Left kidney (tissue), 2 donors: ENCODE data around the gene TGFA. TPM values are rescaled to one million over a fixed set of nuclear protein-coding genes. Genes with fewer than 3 reads are reported as not detected.

ENCODE experiments used
- DNase-seq: peaks from one replicate; pipeline ENCODE4 v3.0.0-alpha.2; 2013
- polyA plus RNA-seq: library from polyadenylated mRNA; unstranded; fragments of 120-200 nt; gene quantifications from one replicate; pipeline ENCODE4 v1.2.1, GENCODE V29; 2013; ENCODE audit not compliant: insufficient read length

Gene TGFA
- polyA plus RNA-seq, 1 donor = 19.4 TPM

DNA sequence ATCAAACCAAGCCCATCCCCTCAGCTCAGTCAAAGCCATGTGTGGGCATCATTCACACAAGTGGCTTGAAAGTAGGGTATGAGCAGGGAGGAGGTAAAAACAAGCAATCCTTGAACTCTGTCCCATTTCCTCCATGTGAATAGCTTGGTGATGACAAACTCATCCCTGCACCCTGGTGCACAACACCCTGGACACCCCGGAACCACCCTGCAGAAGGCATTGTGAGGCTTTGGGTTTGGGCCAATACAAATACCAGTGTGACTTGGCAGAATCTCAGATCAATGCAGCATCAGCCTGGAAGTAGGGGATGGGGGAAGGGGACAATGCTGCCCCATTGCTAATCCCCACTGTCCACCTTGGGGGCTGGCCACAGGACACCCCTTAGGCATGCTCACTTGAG is 28.6 kb downstream of the TGFA start:
- DNase-seq = no peak

DNA sequence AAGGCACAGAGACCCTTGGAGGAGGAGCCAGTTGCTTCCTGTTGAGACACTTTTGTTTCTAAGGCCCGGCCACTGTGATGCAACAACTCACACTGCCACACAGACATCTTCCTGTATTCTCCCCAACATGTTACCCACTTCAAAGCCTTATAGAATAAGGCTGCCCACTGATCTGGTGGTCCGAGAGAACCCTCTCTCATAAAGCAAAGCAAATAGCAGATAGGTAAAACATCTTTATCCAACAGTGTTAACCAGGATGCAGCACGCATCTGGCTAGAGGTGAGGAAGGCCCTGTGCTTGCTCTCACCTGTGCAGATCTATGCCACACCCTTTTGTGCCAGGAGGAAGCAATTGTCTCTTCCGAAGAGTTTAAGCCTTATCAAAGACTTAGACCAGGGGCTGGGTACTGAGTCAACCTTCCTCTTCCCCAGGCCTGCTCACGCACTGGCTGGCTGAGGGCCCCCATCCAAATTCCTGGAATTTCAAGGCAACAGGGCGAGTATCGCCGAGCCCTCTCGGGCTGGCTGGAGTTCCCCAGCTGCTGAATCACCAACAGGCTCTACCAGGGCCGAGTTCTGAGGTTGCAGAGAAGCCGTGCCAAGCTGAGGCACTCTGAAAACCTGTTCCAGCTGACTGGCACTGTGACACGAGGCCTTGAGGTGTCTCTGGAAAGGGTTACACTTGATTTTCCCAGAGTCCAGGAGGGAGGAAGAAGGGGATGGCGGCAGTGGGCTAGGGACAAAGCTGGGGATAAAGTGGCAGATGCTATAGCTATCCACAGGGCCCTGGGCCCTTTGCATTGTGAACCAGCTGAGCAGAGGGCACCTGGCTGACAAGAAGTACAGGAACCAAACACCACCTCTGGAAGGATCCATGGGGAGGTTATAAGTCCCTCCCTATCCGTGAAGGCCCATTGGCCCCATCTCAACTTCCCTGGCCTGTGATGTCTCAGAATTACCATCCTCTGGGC is 29.3 kb downstream of the TGFA start:
- DNase-seq = no peak

DNA sequence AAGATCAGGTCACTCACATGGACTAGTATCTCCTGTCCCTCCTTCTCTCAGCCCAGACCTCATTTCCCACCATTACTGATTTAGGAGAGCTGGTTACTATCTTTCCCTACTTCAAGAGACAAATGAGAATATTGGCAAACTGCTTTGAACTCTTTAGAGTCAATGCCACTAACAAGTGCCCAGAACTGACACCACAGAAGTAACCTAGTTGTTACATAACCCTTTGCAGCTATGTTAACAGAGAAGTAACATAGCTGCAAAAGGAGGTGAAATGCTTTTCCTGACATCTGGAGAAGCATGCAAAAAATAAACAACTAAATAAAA is 30.0 kb downstream of the TGFA start:
- no peak for DNase-seq

DNA sequence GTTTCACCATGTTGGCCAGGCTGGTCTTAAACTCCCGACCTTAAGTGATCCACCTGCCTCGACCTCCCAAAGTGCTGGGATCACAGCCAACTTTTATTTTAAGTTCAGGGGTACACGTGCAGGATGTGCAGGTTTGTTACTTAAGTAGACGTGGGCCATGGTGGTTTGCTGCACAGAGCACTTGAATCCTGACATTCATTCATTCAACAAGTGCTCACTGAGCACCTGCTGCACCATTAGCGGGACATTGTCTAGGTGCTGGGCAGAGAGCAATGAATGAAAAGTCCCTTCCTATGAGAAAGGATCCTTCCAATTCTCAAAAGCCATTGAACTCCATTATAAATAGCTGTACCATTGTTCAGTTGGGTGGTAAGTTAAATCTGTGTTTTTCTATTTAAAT is 31.0 kb downstream of the TGFA start:
- no peak for DNase-seq

DNA sequence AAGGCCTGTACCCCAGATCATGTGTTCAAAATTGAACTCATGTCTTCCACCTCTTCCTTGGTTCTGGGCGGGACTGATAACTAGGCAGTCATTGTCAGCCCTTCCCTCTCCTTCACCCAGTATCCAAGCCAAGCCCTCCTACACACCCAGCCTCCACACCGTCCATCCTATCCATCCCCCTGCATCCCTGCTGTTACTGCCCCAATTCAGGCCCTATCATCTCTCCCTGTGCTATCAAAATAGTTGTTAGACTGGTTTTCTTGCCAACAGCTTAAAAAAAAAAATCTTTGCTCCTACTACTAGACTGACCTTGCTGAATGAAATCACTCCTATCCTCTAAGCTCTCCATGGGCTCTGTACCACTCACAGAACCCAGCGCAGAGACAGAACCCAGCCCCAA is 32.8 kb downstream of the TGFA start:
- DNase-seq = no peak

DNA sequence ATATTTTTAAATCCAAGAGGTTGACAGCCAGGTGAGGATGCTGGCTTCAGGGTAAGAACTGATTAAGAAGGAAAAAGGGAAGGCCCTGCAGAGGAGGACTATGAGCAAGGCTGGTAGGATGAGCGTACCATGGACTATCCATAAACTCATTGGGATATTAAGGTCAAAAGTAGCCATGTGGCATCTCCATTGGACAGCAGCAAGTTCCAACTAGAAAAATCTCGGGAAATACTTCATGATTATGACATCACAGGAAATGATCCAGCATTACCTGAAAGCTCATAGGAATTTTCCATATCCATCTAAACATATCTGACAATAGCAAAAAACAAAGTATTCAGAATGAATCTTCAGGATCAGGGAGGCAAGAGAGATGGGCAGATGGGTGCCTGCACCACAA is 34.2 kb downstream of the TGFA start:
- no peak for DNase-seq

DNA sequence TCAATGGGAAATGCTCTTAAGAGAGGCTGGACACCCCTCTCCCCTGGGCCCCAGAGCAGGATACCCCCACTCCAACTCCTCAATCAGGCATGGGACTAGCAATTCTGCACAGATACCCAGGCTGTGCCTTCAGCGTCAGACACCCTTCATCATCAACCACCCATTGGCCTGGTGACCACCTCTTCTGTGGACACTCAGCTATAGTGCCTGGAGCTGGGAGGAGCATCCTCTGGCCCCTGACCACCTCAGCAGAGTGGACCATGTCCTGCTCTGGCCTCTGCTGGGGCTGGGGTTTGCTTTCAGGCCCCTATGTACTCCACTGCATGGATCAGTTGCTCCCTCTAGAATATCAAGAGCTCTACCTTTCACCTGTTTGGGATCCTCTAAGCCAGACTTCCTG is 35.1 kb downstream of the TGFA start:
- DNase-seq = no peak

DNA sequence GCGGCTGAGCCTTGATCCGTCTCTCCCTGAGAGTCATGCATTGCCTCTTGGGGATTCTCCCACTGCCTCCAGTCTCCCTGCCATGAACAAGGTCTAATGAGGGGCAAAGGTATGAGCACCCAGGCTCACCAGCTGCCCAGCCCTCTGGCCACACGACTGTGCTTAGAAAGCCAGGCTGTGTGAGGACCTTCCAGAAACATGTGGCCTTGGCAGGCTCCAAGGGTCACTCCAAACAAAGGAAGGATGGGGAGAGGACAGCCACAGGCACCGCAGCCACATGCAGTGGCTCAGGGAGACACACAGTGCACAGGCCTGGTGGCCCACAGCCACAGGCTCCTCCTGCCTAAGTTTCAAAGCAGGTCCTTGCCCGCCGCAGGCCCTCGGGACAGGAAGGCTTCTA is 35.8 kb downstream of the TGFA start:
- DNase-seq = no peak

DNA sequence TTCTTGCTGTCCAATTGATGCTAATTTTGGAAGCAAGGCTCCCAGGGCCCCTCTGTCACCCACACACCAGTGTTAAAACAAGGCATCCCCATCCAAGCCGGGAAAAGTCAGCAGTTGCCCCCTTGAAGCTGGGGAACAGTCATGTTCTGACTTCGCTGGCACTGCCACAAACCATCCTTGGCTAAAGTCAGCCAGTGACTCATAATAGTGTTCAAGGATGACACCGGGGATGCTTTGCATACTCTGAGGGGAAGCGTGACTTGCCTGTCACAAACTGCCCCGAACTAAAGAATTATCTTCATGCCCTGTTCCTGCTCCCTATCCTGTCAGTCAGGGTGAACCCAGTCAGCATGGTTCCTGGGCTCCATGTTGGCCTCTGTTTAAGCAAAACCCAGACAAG is 37.0 kb downstream of the TGFA start:
- DNase-seq = no peak

DNA sequence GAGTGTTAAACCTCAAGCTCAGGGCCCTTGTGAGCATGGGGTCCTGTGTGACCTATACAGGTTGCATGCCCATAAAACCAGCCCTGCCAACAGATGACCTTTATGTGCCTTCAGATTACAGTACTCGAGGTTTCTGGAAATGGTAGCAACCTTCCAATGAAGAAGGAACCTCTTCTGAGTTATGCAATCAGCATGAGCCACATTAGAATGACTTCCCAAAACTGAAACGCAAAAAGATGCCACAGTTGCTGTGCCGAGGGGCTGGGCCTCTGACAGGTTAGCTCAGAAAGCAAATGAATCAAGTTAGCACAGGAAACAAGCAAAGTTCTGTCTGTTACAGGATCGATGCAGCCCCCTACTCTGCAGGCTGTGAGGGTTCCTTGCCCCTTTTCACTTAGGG is 37.7 kb downstream of the TGFA start:
- no peak for DNase-seq

DNA sequence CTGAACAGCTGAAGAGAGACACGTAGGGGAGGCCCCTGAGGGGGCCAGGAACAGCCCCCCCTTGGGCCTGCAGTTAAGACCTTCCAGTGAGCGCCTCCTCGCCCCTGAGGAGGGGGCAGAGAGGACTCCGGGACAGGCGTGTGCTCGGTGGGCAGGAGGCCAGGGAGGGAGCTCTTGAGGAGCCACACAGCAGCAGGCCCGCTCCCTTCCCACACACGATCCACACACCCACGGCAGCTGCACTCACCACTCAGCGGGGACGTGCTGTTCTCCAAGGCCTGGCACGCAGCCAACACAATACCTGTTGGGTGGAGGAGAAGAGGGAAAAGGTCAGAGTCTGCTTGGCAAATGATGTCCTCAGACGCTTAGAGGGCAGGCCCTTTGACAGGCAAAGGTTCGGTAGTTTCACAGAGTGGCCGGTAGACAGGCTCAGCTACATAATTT is 39.0 kb downstream of the TGFA start:
- DNase-seq = no peak

DNA sequence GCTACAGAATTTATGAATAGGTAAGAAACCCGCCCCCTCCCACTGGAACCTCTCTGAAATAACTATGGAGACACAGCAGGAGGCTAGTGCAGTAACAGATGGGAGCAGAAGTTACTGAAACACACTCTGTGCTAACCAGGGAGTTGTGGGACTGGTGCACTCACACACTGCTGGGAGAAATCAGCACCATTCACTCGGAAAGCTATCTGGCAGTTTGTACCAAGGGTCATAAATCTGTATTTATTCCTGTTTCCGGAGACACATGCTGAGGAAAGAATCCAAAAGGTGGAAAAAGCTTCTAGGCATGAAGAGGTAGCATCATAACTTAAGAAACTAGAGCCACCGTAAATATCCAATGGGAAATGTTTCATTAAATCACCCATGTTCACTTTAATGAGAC is 39.9 kb downstream of the TGFA start:
- peak; percentile 78 for DNase-seq

DNA sequence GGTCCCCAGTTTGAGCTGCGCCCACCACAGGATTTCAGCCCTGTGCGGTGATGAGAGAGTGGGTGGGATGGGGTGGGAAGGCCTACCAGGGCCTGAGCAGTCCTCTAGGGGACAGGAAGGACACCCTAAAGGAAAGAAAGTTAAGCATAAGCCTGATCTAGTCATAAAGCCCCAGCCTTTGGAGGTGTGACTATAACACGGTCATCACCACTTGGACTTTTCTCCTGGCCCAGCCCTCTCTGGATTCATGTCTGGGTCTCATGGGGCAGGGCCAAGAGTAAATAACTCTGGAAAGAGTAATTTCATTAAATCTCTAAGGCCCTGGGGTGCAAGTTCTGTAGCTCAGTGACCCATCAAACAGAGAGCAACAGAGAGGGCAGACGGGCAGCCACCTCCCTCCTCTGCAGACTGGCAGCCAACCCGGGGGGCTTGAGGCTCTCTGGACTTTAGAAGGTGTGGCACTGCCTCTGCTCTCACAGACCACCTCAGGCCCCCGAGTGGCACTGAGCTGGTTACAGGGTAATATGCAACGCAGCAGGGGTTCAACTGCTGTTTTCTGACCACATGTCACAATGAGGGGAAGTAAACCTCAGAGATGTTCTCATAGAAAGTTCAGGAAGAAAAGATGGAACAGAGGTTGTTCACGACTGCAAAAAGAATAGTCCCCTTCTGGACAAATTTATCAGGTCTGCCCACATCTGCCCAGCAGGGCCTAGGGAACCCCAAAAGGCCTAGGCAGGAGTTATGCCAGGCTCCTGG is 41.5 kb downstream of the TGFA start:
- DNase-seq = no peak

DNA sequence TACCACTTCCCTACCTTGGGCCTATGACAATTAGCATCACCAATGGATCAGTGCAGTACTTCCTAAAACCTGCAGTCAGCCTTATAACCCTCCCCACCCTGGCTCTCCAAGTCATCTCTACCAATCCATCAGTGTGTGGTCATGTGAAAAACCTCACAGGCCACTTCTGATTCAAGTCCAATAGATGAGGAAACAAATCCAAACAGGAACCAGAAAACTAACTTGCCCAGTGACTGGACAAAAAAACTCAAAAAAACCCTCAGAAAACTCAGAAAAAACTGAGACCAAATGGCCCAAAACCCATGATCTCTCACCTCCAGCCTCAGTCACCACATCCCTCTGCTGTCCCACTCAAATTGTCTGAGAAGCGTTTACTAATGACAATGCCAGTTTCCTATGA is 43.3 kb downstream of the TGFA start:
- no peak for DNase-seq

DNA sequence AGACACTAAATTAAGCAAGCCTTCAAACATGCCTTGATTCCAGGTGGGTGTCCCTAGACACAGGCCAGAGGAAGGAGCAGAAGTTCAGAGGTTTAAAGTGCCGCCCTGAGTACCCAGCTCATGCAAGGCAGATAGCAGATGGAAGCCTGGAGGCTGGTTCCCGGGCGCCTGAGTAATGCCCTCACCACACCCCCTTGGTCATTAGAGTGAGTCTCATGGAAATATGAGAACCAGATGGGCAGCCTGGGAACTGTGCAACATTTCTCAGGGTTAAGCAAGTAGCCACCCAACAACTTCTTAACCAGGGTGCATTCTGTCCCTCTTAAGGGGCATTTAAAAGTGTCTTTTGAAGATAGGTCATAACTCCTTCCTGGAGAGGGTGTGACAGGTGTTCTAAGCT is 44.1 kb downstream of the TGFA start:
- DNase-seq = no peak

DNA sequence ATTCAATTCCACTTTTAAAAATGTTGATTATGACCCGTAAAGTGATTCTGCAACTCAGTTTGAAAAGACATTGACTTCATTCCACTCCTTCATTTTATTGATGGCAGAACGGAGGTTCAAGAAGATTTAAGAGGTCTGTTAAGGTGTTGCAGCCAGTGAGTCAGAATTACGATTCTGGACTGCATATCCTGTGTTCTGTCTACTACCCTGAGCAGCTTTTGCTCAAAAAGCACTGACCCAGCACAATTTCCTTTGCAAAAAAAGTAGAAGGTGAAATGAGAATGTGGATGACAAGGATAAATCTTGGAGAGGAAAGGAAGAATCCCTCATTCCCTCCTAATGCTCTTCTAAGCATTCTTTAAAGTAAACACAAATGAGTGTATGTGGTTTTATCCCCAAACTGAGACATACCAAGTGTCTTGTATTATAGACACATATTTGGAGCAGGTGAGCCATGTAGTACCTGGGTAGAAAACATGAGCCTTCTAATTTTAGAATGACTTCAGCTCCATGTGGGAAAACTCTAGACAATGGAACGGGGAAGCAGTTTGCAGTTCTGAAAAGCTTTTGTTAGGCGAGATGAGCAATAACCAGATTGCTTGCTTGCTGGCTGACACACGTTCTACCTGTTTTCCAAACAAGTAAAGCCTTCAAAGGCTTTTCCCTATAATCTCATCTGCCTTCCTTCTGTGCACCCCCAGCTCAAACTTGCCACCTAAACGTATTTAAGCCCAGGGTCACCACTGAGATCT is 44.7 kb downstream of the TGFA start:
- no peak for DNase-seq

DNA sequence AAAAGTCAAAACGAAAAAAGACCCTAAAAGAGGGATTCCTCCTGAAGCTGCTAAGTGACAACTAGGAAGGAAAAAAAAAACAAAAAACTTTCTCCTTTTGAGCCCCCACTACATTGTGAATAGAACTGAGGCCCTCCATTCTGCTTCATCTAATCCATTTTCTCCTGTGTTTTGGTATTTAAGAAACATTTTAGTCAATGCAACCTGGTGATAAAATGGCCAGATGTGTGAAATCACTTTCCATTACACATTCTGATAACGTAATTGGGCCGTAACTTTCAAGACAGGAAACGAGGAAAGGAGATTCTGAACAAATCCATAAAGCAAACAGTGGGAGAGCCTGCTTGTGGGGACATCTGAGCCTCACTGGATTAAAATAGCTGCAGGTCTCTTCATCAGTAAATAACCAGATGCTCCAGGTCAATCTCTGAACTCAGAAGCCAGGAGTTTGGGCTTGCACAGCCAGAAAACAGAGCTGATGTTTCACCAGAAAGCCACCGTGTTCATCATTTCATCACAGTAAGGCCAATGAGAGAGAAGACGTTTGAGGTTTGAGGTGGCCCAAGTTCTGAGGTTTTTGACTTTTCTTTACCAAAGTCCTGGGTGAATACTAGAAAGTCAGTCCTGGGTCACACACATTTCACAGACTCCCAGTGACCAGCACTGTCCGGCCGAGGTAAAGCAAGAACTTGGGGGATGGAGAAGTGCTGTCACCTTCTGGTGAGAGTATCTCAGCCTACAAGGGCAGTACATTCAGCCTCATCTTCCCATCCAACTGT is 47.8 kb downstream of the TGFA start:
- no peak for DNase-seq

DNA sequence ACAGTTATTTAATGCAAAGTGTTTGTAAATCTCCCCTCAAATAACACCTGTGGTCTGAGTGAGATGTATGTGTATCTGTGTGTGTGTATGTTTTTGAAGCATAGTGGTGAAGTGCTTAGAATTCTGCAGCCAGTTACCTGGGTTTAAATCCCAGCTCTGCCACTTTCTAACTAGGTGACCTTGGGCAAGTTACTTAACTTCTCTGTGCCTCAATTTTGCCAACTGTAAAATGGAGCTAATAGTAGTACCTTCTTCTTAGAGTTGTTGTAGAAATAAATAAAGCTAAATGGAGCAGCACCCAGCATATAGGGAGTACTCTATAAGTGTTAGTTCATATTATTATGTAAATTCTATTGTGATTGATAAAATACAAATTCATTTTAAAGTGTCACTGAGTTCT is 48.9 kb downstream of the TGFA start:
- DNase-seq = no peak

DNA sequence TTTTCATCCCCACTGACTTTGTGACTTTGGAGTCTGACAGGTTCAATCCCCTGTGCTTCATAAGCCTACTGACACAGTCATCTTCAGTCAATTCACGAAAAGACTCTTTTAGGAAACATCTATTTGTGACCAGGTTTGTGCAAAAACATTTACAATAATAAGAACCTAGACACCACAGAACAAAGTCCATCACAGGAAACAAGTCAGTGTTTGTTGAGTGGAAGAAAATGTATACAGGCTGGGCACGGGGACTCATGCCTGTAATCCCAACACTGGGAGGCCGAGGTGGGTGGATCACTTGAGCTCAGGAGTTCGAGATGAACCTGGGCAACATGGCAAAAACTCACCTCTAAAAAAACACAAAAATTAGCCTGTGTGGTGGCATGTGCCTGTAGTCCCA is 49.7 kb downstream of the TGFA start:
- DNase-seq = no peak

DNA sequence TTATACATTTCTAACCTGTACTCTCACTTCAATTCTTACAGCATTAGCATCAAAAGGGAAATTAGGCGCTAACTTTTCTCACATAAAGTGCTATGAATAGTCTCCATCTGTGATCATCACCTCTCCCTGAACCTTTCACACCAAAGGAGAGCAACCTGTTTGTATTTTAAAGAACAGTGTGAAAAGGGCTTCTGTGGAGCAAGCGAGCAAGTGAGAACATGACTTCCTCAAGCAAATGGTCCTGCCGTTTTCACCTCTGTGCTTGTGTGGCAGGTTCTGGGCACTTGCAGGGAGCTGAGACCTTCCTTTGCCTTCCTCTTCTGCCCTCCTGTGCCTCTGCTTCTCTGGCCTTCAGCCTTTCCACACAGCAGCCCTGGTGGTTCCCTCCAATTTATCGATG is 51.9 kb downstream of the TGFA start:
- DNase-seq = no peak

DNA sequence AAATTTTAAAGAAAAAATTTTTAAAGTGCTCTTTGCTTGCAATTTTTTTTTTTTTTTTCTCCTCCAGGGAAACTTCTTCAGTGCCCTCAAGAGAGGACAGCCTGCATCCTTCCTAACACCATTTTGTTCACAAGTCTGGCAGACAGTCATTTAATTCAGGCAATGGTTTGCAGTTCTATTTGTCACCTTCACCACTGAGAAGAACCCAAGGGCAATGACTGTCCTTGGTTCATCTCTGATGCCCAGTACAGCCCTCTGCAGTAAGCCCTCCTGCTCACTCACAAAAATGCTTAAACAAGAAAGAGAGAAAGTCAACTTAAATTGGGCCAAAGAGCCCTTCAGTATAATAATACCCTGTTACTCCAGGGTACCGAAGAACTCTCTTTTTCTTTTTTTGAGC is 52.4 kb downstream of the TGFA start:
- no peak for DNase-seq

DNA sequence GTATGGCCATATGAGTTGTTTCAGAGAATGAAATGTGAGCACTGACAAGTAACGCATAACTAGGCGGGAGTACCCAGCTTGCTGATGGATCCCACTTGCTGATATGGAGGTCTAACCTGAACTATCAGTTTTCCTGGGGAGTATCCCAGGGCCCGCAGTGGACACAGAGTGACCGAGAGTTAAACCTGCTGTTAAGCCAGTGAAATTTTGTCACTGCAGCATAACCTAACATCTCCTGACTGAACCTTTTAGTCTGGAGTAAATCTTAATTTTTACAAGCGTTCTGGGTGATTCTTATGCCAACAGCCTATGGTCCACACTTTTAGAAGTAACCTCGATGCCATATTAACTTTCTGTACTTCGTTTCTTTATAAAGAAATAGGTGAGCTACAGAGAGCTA is 54.4 kb downstream of the TGFA start:
- no peak for DNase-seq
